Stimulated activated CD4-positive, alpha-beta T cell treated with anti-CD3 and anti-CD28 coated beads, Interleukin-2, amount 100 ng/mL, for 48 hours (primary cell): Measurements from ENCODE around the gene FGF13.

ENCODE experiments used
- DNase-seq, 2 donors: peaks; one replicate each; pipeline ENCODE4 v3.0.0-alpha.2; 2020

FGF13 gene

DNA sequence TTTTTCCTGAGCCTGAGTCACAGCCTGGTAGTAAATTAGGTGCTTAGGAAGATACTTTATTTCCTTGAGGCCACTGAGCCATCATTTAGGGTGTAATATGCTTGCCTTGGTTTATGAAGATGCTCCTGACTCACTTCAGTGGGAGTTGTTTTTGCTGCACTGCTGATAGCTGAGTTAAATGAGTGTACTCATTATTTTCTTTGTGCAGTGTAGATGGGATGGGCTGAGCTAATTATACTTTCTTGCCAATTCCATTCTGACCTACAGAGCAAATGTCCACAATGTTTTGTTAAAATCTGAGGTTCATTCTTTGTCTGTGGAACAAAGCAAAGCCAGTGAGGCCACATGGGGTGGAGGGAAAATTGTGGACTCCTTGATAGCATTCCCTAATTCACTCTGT is 60.0 kb downstream of the FGF13 start:
- DNase-seq, result no peak

DNA sequence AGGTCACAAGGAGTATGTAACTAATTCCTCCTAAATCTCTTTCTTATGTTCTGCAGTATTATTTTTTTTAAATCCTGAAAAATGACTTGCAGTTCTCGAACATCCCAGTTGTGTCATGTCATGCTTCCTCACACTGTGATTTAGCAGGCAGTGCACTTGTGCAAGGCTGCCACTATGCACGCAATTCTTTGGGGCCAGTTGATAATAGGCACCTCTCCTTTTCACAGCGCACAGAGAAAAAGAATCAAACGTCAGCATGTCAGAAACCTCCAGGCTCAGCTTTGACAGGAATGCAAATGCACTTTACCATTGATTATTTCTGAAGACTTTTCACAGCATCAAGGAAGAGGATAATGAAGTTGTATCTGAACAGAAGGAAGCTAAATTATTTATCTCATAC is 62.9 kb downstream of the FGF13 start:
- DNase-seq, result no peak

DNA sequence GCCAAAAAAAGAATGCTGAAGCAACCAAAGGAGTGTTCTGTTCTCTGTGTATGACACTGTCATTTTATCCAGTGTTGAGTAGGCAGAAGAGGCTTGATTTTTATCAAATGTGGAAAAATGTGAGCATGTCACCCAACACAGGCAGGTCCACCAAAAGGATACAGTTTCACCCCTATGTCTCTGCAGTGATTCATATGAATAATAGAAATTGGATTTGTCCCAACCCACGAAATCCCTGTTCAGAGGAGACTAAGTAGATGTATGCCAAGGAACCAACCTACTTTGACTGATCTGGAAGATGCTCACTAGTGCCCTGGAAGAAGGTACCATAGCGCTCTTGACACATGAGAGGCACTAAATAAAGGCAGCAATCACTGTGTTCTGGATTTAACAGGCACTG is 72.5 kb downstream of the FGF13 start:
- no peak for DNase-seq
